CD4-positive, alpha-beta T cell (primary cell): Measurements from ENCODE around the gene PARD3B. TPM values are rescaled to one million over a fixed set of nuclear protein-coding genes. Genes with fewer than 3 reads are reported as not detected.

ENCODE experiments used
- ATAC-seq: fragments of 200-7000 bp; cut with Tn5 transposase; one replicate; pipeline ENCODE4 v1.10.0; 2022; ENCODE audit warnings: mild to moderate bottlenecking; ENCODE audit not compliant: poor library complexity
- CTCF ChIA-PET: fragments of 350-600 bp; sonication (Branson Sonifier 250); formaldehyde crosslinking; loops from one replicate; lab custom pipeline; 2021; ENCODE audit warnings: antibody characterized with exemption, inconsistent platforms; lab: Charles Lee
- POLR2A ChIA-PET: fragments of 350-600 bp; sonication (Branson Sonifier 250); formaldehyde crosslinking; loops from one replicate; lab custom pipeline; 2021; ENCODE audit warnings: antibody characterized with exemption, inconsistent platforms; lab: Charles Lee
- DNase-seq, 14 experiments: peaks; one replicate each; pipeline ENCODE4 v3.0.0-alpha.2; 2013 to 2020; ENCODE audit warnings: mixed read lengths in 2 of 14
- H3K27ac ChIP-seq, 2 donors: one replicate each; pipeline versions ENCODE4 v1.5.1 to v1.7.0; 2013; ENCODE audit warnings: low read length in 2 of 2, low read depth in 1 of 2, mild to moderate bottlenecking in 1 of 2
- H3K27me3 ChIP-seq, 2 experiments: 1 replicate in 1 of 2; 2 replicates in 1 of 2; pipeline versions ENCODE4 v1.6.1 to v1.7.0; 2013; ENCODE audit warnings: low read length in 2 of 2, control low read depth in 1 of 2, mild to moderate bottlenecking in 1 of 2, moderate library complexity in 1 of 2; ENCODE audit not compliant: insufficient read depth in 2 of 2, control insufficient read depth in 1 of 2
- H3K36me3 ChIP-seq: one replicate; pipeline ENCODE4 v1.6.1; 2013; ENCODE audit warnings: low read length, control low read depth; ENCODE audit not compliant: insufficient read depth
- H3K4me1 ChIP-seq: one replicate; pipeline ENCODE4 v1.6.1; 2013; ENCODE audit warnings: low read length, control low read depth; ENCODE audit not compliant: insufficient read depth
- H3K4me3 ChIP-seq: one replicate; pipeline ENCODE4 v1.5.1; 2013; ENCODE audit warnings: mild to moderate bottlenecking, low read length, moderate library complexity
- H3K9me3 ChIP-seq, 2 experiments: 1 replicate in 1 of 2; 2 replicates in 1 of 2; pipeline versions ENCODE4 v1.6.1 to v1.7.0; 2013; ENCODE audit warnings: low read length in 2 of 2, mild to moderate bottlenecking in 2 of 2, control low read depth in 1 of 2, moderate library complexity in 1 of 2; ENCODE audit not compliant: control insufficient read depth in 1 of 2, insufficient read depth in 1 of 2
- H3K27ac Mint-ChIP-seq: one replicate; pipeline ENCODE4 v1.8.0; 2020; ENCODE audit warnings: mixed read lengths
- H3K27me3 Mint-ChIP-seq: one replicate; pipeline ENCODE4 v1.8.0; 2021; ENCODE audit warnings: mixed read lengths
- H3K36me3 Mint-ChIP-seq: one replicate; pipeline ENCODE4 v1.8.0; 2021; ENCODE audit warnings: low read depth, mixed read lengths
- H3K4me1 Mint-ChIP-seq: one replicate; pipeline ENCODE4 v1.8.0; 2021; ENCODE audit warnings: low read depth, mixed read lengths
- H3K4me3 Mint-ChIP-seq: one replicate; pipeline ENCODE4 v1.8.0; 2020; ENCODE audit warnings: mild to moderate bottlenecking, mixed read lengths
- H3K9me3 Mint-ChIP-seq: one replicate; pipeline ENCODE4 v1.8.0; 2020; ENCODE audit warnings: mixed read lengths
- intact Hi-C, 2 experiments: fragments of 100-400 bp; cut with DNase I in 1 of 2; cut with micrococcal nuclease in 1 of 2; formaldehyde crosslinking; loops; one replicate each; pipeline versions ENCODE4 v1.15.1 to v1.9.0; 2023 to 2025; cut with DNase I, micrococcal nuclease
- total RNA-seq, 174 experiments: library from RNA in 2 of 174; stranded (reverse) in 2 of 174; gene quantifications; one replicate each; pipeline ENCODE4 v1.2.3 and lab custom pipeline; 2021 to 2026
- TF ChIP-seq, protein P1 (sequence below): fragments of 200-600 bp; IDR thresholded peaks from one replicate; pipeline ENCODE4 v1.8.0; 2022; ENCODE audit warnings: antibody characterized with exemption, mild to moderate bottlenecking

The PARD3B gene
- total RNA-seq, 2 experiments from 2014 or later = 0.87 to 1.9 TPM

DNA sequence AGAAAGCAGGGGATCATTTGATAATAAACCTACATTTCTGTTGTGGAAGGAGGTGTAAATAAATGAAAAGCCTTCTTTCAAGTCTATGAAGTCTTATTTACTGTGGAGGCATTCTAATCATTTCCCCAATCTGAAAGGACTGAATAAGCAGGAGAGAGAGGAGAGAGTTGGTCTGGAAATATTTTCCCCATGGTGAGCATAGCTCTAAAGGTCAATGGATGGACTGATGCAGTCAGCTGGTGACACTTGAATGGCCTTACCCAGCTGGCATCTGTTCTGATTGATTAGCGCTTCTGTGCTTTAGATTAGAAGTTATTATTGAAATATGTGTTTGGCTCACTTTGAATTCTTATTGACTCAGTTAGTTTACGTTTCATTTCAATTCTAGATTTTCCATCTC lies 122.7 kb downstream of the PARD3B start:
- ATAC-seq (no peak), DNase-seq (no peak)
- intact Hi-C loops = no loop called here
- no peaks in the 10 kb centered on the region for H3K36me3 Mint-ChIP-seq
- no peak overlapping the region for H3K4me3 Mint-ChIP-seq
- TF ChIP-seq, protein P1, sequence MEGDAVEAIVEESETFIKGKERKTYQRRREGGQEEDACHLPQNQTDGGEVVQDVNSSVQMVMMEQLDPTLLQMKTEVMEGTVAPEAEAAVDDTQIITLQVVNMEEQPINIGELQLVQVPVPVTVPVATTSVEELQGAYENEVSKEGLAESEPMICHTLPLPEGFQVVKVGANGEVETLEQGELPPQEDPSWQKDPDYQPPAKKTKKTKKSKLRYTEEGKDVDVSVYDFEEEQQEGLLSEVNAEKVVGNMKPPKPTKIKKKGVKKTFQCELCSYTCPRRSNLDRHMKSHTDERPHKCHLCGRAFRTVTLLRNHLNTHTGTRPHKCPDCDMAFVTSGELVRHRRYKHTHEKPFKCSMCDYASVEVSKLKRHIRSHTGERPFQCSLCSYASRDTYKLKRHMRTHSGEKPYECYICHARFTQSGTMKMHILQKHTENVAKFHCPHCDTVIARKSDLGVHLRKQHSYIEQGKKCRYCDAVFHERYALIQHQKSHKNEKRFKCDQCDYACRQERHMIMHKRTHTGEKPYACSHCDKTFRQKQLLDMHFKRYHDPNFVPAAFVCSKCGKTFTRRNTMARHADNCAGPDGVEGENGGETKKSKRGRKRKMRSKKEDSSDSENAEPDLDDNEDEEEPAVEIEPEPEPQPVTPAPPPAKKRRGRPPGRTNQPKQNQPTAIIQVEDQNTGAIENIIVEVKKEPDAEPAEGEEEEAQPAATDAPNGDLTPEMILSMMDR = no peak
- no peak overlapping the region for H3K27ac ChIP-seq
- CTCF ChIA-PET = no interaction called here
- H3K36me3 ChIP-seq = no peaks in the 10 kb centered on the region
- no peaks in the 10 kb centered on the region for H3K27me3 ChIP-seq
- H3K4me1 Mint-ChIP-seq = no peaks in the 10 kb centered on the region
- no peak overlapping the region for H3K4me3 ChIP-seq
- H3K27ac Mint-ChIP-seq = no peak overlapping the region
- H3K9me3 Mint-ChIP-seq = no peaks in the 10 kb centered on the region
- H3K4me1 ChIP-seq = no peaks in the 10 kb centered on the region
- POLR2A ChIA-PET = no interaction called here
- no peaks in the 10 kb centered on the region for H3K27me3 Mint-ChIP-seq
- no peaks in the 10 kb centered on the region for H3K9me3 ChIP-seq

DNA sequence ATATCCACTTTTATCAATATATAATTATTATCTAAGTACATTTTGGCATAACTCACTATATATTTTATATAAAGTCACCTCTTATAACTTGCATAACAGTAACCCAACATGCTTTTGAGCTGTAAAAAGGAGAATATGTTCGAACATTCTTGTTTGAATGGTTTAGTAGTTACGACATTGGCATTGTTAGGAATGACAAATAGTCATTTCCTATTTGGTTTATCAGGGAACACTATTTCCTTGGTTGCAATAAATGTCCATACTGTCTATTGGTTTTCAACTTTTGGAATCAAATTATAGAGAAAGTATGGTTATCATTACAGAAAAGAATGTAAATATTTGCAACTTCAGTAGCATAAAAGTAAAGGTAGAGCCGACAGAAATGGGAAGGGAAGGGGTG lies 124.1 kb downstream of the PARD3B start:
- Histone ChIP-seq H3K4me1 (no peaks in the 10 kb centered on the region), H3K27ac (no peak overlapping the region), H3K9me3 (no peaks in the 10 kb centered on the region), H3K27me3 (no peaks in the 10 kb centered on the region), H3K36me3 (no peaks in the 10 kb centered on the region), H3K4me3 (no peak overlapping the region)
- H3K27ac Mint-ChIP-seq = no peak overlapping the region
- DNase-seq = no peak
- POLR2A ChIA-PET = no interaction called here
- H3K4me1 Mint-ChIP-seq = no peaks in the 10 kb centered on the region
- TF ChIP-seq, protein P1 = no peak
- peaks cover 5% of the 10 kb centered on the region for H3K27me3 Mint-ChIP-seq
- no peaks in the 10 kb centered on the region for H3K9me3 Mint-ChIP-seq
- H3K4me3 Mint-ChIP-seq = no peak overlapping the region
- intact Hi-C loops = no loop called here
- CTCF ChIA-PET = no interaction called here
- no peaks in the 10 kb centered on the region for H3K36me3 Mint-ChIP-seq
- ATAC-seq = no peak

DNA sequence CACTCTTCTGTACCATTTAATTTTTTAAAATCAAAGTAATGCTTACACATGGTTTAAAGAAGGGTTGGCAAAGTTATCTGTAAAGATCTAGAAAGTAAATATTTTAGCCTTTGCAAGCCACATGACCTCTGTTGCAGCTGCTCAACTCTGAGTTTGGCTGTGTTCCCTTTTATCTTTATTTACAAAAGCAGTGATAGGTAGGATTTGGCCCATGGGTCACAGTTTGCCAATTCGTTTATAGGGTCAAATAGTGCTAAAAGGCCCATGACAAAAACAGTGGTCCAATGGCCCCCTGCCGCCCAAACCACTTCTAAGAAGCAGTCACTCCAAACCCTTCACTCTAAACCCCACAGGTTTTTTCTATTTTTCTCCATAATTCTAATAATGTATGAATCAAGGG lies 124.8 kb downstream of the PARD3B start:
- ATAC-seq (no peak), DNase-seq (no peak)
- no peaks in the 10 kb centered on the region for H3K4me1 ChIP-seq
- TF ChIP-seq, protein P1 = no peak
- peaks cover 5% of the 10 kb centered on the region for H3K27me3 Mint-ChIP-seq
- H3K4me1 Mint-ChIP-seq = no peaks in the 10 kb centered on the region
- no peak overlapping the region for H3K27ac Mint-ChIP-seq
- H3K9me3 Mint-ChIP-seq = no peaks in the 10 kb centered on the region
- no peaks in the 10 kb centered on the region for H3K36me3 Mint-ChIP-seq
- H3K4me3 ChIP-seq = no peak overlapping the region
- H3K9me3 ChIP-seq = no peaks in the 10 kb centered on the region
- H3K27me3 ChIP-seq = no peaks in the 10 kb centered on the region
- CTCF ChIA-PET = no interaction called here
- H3K27ac ChIP-seq = no peak overlapping the region
- POLR2A ChIA-PET = no interaction called here
- no peaks in the 10 kb centered on the region for H3K36me3 ChIP-seq
- no peak overlapping the region for H3K4me3 Mint-ChIP-seq
- intact Hi-C loops = no loop called here
